GM21723 (cell line): Measurements from ENCODE around the gene NXPE4.
"Not testable (repeated sequence)": the region's sequence is repeated elsewhere in the genome, so short reads cannot be mapped to it uniquely, and the experiment has no call there.

Experiments
- ATAC-seq: cut with Tn5 transposase; IDR thresholded peaks from one replicate; pipeline ENCODE4 v1.9.1; 2021; ENCODE audit warnings: mild to moderate bottlenecking, moderate library complexity; ENCODE audit not compliant: unreplicated experiment

Gene NXPE4

DNA sequence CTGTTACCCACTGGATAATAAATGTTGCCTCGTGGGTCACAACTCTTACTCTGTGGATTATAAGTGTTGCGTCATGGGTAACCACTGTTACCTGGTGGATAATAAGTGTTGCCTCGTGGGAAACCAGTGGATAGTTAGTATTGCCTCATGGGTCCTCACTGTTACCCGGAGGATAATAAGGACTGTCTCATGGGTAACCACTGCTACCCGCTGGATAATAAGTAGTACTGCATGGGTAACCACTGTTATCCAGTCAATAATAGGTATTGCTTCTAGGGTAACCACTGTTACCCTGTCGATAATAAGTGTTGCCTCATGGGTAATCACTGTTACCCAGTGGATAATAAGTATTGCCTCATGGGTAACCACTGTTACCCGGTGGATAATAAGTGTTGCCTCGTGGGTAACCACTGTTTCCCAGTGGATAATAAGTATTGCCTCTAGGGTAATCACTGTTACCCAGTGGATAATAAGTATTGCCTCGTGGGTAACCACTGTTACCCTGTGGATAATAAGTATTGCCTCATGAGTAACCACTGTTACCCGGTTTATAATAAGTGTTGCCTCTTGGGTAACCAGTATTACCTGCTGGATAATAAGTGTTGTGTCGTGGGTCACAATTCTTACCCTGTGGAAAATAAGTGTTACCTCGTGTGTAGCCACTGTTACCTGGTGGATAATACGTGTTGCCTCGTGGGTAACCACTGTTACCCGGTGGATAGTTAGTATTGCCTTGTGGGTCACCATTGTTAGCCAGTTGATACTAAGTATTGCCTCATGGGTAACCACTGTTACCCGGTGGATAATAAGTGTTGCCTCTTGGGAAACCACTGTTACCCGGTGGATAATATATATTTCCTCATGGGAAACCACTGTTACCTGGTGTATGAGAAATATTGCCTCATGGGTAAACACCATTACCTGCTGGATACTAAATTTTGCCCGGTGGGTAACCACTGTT, 15.7 kb upstream of the NXPE4 start:
- no peak for ATAC-seq

DNA sequence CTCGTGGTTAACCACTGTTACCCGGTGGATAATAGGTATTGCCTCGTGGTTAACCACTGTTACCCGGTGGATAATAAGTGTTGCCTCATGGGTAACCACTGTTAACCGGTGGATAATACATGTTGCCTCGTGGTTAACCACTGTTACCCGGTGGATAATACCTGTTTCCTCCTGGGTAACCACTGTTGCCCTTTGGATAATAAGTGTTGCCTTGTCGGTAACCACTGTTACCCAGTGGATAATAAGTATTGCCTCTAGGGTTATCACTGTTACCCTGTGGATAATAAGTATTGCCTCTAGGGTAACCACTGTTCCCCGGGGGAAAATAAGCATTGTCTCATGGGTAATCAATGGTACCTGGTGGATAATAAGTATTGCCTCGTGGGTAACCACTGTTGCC, 15.0 kb upstream of the NXPE4 start:
- ATAC-seq: no peak

DNA sequence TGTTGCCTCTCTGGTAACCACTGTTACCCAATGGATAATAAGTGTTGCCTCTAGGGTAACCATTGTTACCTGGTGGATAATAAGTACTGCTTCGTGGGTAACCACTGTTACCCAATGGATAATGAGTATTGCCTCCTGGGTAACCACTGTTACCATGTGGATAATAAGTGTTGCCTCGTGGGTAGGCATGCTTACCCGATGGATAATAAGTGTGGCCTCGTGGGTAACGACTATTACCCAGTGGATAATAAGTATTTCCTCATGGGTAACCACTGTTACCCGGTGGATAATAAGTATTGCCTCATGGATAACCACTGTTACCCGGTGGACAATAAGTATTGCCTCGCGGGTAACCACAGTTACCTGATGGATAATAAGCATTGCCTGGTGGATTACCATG, 13.8 kb upstream of the NXPE4 start:
- no peak for ATAC-seq

DNA sequence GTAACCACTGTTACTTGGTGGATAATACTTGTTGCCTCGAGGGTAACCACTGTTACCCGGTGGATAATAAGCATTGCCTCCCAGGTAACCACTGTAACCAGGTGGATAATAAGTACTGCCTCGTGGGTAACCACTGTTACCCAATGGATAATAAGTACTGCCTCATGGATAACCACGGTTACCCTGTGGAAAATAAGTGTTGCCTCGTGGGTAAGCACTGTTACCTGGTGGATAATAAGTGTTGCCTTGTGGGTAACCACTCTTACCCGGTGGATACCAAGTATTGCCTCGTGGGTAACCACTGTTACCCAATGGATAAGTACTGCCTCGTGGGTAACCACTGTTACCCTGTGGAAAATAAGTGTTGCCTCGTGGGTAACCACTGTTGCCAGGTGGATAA, 13.0 kb upstream of the NXPE4 start:
- ATAC-seq: not testable (repeated sequence)

DNA sequence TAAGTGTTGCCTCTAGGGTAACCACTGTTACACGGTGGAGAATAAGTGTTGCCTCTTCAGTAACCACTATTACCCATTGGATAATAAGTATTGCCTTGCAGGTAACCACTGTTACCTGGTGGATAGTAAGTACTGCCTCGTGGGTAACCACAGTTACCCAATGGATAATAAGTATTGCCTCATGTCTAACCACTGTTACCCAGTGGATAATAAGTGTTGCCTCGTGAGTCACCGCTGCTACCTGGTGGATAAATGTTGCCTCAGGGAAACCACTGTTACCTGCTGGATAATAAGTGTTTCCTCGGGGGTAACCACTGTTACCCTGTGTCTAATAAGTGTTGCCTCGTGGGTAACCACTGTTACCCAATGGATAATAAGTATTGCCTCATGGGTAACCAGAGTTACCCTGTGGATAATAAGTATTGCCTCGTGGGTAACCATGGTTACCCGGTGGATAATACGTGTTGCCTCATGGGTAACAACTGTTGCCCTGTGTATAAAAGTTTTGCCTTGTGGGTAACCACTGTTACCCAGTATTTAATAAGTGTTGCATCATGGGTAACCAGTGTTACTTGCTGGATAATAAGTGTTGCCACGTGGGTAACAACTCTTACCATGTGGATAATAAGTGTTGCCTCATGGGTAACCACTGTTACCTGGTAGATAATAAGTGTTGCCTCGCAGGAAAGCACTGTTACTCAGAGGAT, 12.3 kb upstream of the NXPE4 start:
- no peak for ATAC-seq

DNA sequence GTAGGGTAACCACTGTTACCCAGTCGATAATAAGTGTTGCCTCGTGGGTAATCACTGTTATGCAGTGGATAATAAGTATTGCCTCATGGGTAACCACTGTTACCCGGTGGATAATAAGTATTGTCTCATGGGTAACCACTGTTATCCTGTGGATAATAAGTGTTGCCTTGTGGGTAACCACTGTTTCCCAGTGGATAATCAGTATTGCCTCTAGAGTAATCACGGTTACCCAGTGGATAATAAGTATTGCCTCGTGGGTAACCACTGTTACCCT, 11.2 kb upstream of the NXPE4 start:
- ATAC-seq: not testable (repeated sequence)

DNA sequence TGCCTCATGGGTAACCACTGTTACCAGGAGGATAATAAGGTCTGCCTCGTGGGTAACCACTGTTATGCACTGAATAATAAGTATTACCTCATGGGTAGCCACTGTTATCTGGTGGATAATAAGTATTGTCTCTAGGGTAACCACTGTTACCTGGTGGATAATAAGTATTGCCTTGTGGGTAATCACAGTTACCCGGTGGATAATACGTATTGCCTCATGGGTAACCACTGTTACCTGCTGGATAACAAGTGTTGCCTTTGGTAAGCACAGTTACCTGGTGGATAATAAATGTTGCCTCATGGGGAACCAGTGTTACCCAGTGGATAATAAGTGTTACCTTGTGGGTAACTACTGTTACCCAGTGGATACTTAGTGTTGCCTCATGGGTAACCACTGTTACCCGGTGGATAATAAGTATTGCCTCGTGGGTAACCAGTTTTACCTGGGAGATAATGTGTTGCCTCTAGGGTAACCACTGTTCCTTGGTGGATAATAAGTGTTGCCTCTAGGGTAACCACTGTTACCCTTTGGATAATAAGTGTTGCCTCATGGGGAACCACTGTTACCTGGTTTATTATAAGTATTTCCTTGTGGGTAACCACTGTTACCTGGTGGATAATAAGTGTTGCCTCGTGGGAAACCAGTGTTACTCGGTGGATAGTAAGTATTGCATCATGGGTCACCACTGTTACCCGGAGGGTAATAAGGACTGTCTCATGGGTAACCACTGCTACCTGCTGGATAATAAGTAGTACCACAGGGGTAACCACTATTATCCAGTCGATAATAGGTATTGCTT, 10.6 kb upstream of the NXPE4 start:
- ATAC-seq: no peak

DNA sequence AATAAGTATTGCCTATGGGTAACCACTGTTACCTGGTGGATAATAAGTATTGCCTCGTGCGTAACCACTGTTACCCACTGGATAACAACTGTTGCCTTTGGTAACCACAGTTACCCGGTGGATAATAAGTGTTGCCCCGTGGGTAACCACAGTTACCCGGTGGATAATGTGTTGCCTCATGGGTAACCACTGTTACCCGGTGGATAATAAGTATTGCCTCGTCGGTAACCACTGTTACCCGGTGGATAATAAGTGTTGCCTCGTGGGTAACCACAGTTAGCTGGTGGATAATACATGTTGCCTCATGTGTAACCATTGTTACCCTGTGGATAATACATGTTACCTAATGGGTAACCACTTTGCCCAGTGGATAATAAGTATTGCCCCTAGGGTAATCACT, 9.8 kb upstream of the NXPE4 start:
- ATAC-seq: no peak

DNA sequence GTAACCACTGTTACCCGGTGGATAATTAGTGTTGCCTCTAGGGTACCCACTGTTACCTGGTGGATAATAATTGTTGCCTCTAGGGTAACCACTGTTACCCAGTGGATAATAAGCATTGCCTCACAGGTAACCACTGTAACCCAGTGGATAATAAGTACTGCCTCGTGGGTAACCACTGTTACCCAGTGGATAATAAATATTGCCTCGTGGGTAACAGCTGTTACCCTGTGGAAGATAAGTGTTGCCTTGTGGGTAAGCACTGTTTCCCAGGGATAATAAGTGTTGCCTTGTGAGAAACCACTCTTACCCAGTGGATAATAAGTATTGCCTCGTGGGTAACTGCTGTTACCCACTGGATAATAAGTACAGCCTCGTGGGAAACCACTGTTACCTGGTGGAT, 9.3 kb upstream of the NXPE4 start:
- ATAC-seq: no peak

DNA sequence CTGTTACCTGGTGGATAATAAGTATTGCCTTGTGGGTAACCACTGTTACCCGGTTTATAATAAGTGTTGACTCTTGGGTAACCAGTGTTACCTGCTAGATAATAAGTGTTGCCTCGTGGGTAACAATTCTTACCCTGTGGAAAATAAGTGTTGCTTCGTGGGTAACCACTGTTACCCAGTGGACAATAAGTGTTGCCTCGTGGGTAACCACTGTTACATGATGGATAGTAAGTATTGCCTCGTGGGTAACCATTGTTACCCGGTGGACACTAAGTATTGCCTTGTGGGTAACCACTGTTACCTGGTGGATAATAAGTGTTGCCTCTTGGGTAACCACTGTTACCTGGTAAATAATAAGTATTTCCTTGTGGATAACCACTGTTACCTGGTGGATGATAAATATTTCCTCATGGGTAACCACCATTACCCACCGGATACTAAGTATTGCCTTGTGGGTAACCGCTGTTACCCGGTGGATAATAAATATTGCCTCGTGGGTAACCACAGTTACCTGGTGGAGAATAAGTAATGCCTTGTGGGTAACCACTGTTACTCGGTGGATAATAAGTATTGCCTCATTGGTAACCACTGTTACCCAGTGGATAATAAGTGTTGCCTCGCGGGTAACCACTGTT, 8.7 kb upstream of the NXPE4 start:
- ATAC-seq: no peak

DNA sequence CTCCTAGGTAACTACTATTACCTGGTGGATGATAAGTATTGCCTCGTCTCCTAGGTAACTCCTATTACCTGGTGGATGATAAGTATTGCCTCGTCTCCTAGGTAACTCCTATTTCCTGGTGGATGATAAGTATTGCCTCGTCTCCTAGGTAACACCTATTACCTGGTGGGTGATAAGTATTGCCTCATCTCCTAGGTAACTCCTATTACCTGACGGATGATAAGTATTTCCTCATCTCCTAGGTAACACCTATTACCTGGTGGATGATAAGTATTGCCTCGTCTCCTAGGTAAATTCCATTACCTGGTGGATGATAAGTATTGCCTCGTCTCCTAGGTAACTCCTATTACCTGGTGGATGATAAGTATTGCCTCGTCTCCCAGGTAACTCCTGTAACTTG, 7.6 kb upstream of the NXPE4 start:
- ATAC-seq: not testable (repeated sequence)

DNA sequence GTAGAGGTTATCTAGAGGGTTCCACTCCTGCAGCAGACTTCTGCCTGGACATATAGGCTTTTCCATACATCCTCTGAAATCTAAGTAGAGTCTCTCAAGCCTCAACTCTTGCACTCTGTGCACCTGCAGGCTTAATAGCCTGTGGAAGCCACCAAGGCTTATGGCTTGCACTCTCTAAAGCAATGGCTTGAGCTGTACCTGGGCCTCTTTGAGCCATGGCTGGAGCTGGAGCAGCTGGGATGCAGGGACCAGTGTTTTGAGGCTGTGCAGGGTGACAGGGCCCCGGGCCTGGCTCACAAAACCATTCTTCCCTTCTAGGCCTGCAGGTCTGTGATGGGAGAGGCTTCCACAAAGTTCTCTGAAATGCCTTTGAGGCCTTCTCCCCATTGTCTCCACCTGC, 2.9 kb upstream of the NXPE4 start:
- no peak for ATAC-seq

DNA sequence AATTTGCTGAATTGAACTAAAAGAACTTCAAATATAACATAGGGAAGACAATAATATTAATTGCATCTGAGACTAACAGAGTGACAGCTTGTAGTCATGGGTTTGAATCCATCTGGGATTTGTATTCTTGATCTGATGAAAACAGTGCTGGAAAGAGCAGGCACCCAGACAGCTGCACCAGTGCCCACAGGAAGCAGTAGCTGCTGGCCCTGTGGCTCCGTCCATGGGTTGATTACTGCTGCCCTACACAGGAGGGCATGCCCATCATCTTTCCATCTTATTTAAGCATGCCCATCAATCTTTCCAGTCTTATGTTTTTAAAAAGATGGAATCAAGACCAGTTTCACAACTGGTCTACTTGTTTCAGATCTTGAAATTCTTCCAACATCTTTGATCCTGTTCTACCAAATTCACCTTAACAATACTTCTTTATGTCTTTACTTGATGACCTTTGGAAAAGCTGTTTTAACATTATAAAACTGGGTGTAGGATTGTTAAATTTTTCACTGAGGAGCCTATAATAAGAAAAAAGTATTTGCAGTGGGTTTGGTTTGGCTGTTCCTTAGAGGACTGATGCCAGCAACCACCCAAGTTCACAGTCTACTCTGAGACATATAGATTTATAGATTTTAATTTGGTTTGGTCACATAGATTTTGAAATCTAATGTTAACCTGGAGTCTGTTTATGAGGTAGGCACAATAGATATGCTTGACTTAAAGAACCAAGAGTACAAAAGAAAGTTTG, 761 bp upstream of the NXPE4 start:
- ATAC-seq: no peak

DNA sequence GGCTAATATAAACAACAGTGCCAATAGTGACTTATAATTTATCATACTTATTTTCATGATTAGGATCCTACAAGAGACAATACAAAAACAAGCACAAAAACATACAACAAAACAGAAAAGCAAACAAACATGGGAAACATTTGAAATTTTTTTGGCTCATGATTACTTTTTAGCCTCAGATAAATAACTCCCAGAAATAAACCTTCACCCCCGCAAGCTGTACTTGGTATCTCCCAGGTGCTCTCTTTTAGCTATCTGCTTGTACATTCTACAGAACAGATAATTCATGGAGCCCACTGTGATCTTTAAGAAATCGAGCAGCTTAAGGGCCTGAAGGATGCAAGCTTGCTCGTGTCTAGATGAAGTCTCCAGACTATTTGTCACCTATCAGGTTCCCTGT, 883 bp downstream of the NXPE4 start:
- no peak for ATAC-seq

DNA sequence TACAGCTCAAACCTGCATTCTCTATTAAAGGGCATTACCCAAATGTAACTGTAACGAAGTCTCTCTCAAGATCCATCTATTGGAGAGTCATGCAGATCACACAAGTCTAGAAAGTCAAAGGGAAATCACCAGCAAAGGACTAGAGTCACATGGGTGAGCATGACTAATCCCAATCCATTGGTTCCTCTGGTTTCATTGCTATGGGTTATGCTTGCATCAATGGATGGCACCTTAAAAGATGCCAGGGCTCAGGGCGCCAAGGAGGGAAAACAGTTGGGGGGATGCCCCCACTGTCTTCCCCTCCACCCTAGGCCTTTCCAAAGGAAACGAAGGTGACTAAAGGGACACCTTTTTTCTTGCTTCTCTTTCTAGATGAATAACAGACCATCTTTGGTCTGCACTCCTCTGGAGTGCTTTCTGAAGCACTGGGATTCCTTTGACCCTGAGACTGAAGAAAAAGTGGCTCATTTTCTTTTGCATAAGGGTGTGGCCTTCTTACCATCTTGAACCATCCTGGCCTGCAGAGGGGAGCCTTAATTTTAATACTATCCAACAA, 8.1 kb downstream of the NXPE4 start:
- ATAC-seq: no peak

DNA sequence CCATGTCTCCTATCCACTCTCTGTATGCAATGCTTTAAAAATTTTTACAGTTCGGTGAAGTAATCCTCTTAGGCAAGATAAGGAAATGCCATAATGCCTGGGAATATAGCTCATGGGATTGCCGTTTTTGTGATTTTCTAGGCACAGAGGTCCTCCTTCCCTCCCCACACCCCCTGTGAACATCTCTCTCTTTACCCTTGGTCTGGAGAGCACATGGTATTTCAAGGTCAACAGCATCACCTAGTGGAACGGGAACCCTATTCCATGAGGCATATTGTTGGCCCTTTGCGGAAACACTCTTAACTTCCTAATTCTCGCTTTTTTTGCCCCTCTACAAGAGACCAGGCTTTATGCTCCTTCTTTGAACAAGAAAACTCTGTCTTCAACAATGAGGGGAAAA, 8.8 kb downstream of the NXPE4 start:
- ATAC-seq: no peak

DNA sequence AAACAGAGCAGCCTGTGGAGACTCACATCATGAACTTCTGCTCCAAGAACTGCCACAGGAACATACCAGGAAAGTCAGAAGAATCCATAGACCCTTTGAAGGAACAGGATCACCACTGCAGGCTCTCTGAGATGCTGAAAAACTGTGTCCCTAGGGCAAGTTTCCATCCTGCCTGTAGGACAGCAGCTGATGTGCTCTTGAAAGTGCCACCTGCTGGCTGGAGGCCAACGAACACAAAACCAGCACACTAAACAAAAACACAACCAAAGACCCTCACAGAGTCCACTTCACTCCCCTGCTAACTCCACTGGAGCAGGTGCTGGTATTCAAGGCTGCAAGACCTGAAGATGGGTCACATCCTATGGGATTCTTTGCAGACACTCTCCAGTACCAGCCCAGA, 23.9 kb downstream of the NXPE4 start:
- no peak for ATAC-seq

DNA sequence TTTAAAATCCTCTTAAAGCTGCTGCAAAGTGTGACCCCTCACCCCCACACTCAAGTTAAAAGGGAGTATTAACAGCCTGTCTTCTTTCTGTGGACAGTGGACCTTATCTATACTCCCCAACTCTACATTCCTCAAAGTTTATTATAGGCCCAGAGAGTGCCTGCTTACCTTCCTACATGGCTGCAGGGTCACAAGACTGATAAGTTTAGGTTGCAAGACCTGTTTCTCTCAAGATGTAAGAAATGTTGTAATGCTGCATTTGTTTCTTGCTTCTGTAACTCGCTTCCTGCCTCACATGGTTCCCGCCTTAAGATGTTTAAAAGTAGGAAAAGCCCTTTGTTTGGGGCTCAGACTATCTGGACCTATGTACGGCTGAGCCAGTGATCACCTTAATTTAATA, 25.8 kb downstream of the NXPE4 start:
- ATAC-seq: no peak

DNA sequence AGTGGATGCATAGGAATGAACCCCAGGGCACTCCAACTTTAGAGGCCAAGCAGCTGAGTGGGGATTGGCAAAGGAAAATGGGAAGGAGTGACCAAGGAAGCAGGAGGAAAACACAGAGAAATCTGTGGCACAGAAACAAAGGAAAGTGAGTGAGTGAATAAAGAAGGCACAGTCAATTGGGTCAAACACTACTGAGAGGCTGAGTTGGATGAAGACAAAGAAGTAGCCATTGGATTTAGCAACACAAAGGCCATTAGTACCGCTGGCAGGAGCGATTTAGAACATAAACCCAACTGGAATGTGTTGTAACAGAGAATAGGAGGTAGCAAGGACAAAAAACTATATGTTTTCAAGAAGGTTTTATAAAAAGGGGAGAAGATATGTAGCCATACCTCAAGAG, 29.3 kb downstream of the NXPE4 start:
- ATAC-seq: no peak

DNA sequence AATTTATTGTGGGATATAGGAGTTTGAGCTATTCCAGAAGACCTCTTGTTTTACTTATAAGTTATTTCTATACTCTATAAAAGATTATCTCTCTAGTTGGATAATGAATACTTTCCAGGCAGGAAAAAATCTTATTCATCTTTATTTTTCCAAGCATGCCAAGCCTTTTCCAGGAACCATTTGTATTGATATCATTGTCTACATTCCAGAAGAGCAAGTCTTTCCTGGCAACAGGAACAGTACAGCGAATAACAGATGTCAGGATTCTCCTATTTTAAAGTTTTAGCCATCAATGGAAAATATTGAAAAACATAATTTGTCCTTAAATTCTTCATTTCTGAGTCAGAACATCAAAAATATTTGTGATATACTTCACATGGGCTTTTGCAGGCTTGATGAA, 30.8 kb downstream of the NXPE4 start:
- ATAC-seq: no peak
